ENCODE data around the gene MYBPC2. TPM values are rescaled to one million over a fixed set of nuclear protein-coding genes. Genes with fewer than 3 reads are reported as not detected.

Gene MYBPC2
- total RNA-seq, 1 experiment from 2014 or later = not detected

DNA sequence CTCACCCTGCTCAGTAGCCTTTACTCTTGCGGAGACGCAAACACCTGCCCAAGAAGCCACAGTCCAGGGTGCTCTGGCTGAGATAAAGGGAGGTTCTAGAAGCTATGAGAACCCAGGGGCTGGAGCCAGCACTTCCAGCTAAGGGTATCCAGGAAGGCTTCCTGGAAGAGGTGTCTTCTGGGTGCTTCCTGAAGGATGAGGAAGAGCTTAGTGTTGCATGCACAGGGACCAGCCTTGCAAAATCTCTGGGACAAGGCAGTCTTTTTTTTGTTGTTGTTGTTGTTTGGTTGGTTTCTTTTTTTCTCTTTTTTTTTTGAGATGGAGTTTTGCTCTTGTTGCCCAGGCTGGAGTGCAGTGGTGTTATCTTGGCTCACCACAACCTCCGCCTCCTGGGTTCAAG is 20.6 kb downstream of the MYBPC2 start:
- no peak overlapping the region for H3K27ac Mint-ChIP-seq (ENCODE audit: low read depth, unreplicated experiment)
- H3K4me3 Mint-ChIP-seq (ENCODE audit: unreplicated experiment) = no peak overlapping the region
- intact Hi-C loops (cut with micrococcal nuclease) = no loop called here
- no peaks in the 10 kb centered on the region for H3K36me3 Mint-ChIP-seq (ENCODE audit: insufficient read depth, unreplicated experiment)
- ChIA-PET POLR2A (interaction anchor here (0.7 kb wide), 1 partner anchor 22 kb away, joined by 3 read pairs; no protein-coding TSS in a partner anchor), CTCF (interaction anchor here (0.5 to 0.6 kb wide), 2 partner anchors 36 to 198 kb away, joined by 3 read pairs; no protein-coding TSS in a partner anchor)
- no peak for TF ChIP-seq CTCF (IDR thresholded peaks at IDR 0.05; ENCODE audit: unreplicated experiment)
- peaks cover 14% of the 10 kb centered on the region for H3K9me3 Mint-ChIP-seq (ENCODE audit: unreplicated experiment)
- no TSS peak for BruUV-seq (replicated peaks)
- H3K4me1 Mint-ChIP-seq (ENCODE audit: insufficient read depth, unreplicated experiment) = no peaks in the 10 kb centered on the region
- H3K27me3 Mint-ChIP-seq (ENCODE audit: insufficient read depth, unreplicated experiment) = peaks cover 24% of the 10 kb centered on the region
- no peak for DNase-seq (ENCODE audit: unreplicated experiment)

- intact Hi-C loops (cut with micrococcal nuclease) = no loop called here
- BruUV-seq (replicated peaks) = no TSS peak
- no peak overlapping the region for H3K27ac Mint-ChIP-seq (ENCODE audit: low read depth, unreplicated experiment)
- no peak for DNase-seq (ENCODE audit: unreplicated experiment)
- H3K27me3 Mint-ChIP-seq (ENCODE audit: insufficient read depth, unreplicated experiment) = peaks cover 24% of the 10 kb centered on the region
- peaks cover 14% of the 10 kb centered on the region for H3K9me3 Mint-ChIP-seq (ENCODE audit: unreplicated experiment)
- no peaks in the 10 kb centered on the region for H3K36me3 Mint-ChIP-seq (ENCODE audit: insufficient read depth, unreplicated experiment)
- POLR2A ChIA-PET = no interaction called here
- TF ChIP-seq CTCF (IDR thresholded peaks at IDR 0.05; ENCODE audit: unreplicated experiment) = no peak
- no peak overlapping the region for H3K4me3 Mint-ChIP-seq (ENCODE audit: unreplicated experiment)
- CTCF ChIA-PET = no interaction called here
- H3K4me1 Mint-ChIP-seq (ENCODE audit: insufficient read depth, unreplicated experiment) = no peaks in the 10 kb centered on the region
Observed at GRCh38 chr19:50455992-50456391, 23.3 kb downstream of the MYBPC2 start.

DNA sequence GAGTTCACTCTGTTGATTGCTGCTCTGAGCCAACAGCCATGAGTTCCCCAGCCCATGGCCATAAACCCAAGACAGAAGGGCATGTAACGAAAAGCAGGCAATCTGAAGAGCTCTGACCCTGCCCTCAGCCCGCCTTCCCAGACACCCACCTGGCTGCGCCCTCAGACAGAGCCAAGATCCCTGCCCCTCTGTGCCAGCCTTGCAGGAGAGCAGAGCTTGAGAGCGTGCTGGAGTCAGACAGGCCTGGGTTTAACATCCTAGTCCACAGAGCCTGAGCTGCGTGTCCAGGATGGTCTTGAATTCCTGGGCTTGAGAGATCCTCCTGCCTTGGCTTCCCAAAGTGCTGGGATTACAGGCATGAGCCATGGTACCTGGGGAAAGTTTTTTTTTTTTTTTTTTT is 24.6 kb downstream of the MYBPC2 start:
- no peak for DNase-seq (ENCODE audit: unreplicated experiment)
- TF ChIP-seq CTCF (IDR thresholded peaks at IDR 0.05; ENCODE audit: unreplicated experiment) = no peak
- H3K4me3 Mint-ChIP-seq (ENCODE audit: unreplicated experiment) = no peak overlapping the region
- CTCF ChIA-PET = interaction anchor here (1.0 to 1.3 kb wide), 2 partner anchors 88 to 100 kb away, joined by 3 to 4 read pairs; no protein-coding TSS in a partner anchor
- no TSS peak for BruUV-seq (replicated peaks)
- intact Hi-C loops (cut with micrococcal nuclease) = no loop called here
- peaks cover 14% of the 10 kb centered on the region for H3K9me3 Mint-ChIP-seq (ENCODE audit: unreplicated experiment)
- H3K36me3 Mint-ChIP-seq (ENCODE audit: insufficient read depth, unreplicated experiment) = no peaks in the 10 kb centered on the region
- POLR2A ChIA-PET = interaction anchor here (0.5 to 1.0 kb wide), 2 partner anchors 74 to 110 kb away, joined by 3 read pairs; no protein-coding TSS in a partner anchor
- H3K27ac Mint-ChIP-seq (ENCODE audit: low read depth, unreplicated experiment) = no peak overlapping the region
- no peaks in the 10 kb centered on the region for H3K4me1 Mint-ChIP-seq (ENCODE audit: insufficient read depth, unreplicated experiment)
- H3K27me3 Mint-ChIP-seq (ENCODE audit: insufficient read depth, unreplicated experiment) = peaks cover 24% of the 10 kb centered on the region

GRCh38 chr19:50458396-50459066 is 25.8 kb downstream of the MYBPC2 start:
- POLR2A ChIA-PET = interaction anchor here (1.0 kb wide), 1 partner anchor 75 kb away, joined by 3 read pairs; no protein-coding TSS in a partner anchor
- H3K27ac Mint-ChIP-seq (ENCODE audit: low read depth, unreplicated experiment) = no peak overlapping the region
- no peak overlapping the region for H3K4me3 Mint-ChIP-seq (ENCODE audit: unreplicated experiment)
- TF ChIP-seq CTCF (IDR thresholded peaks at IDR 0.05; ENCODE audit: unreplicated experiment) = no peak
- no peak for DNase-seq (ENCODE audit: unreplicated experiment)
- BruUV-seq (replicated peaks) = no TSS peak
- peaks cover 17% of the 10 kb centered on the region for H3K27me3 Mint-ChIP-seq (ENCODE audit: insufficient read depth, unreplicated experiment)
- CTCF ChIA-PET = interaction anchor here (1.3 to 1.4 kb wide), 2 partner anchors 89 to 101 kb away, joined by 4 read pairs; no protein-coding TSS in a partner anchor
- H3K9me3 Mint-ChIP-seq (ENCODE audit: unreplicated experiment) = peaks cover 14% of the 10 kb centered on the region
- H3K4me1 Mint-ChIP-seq (ENCODE audit: insufficient read depth, unreplicated experiment) = no peaks in the 10 kb centered on the region
- intact Hi-C loops (cut with micrococcal nuclease) = no loop called here
- H3K36me3 Mint-ChIP-seq (ENCODE audit: insufficient read depth, unreplicated experiment) = no peaks in the 10 kb centered on the region

Data from MCF 10A (cell line).